ENCODE results near the gene CDK5R2. TPM values are rescaled to one million over a fixed set of nuclear protein-coding genes. Genes with fewer than 3 reads are reported as not detected.

Gene CDK5R2
- total and polyA plus RNA-seq, 2 donors (not counting 1 experiment from before 2014, with no cell fraction given), result 0.05 to 0.17 TPM

DNA sequence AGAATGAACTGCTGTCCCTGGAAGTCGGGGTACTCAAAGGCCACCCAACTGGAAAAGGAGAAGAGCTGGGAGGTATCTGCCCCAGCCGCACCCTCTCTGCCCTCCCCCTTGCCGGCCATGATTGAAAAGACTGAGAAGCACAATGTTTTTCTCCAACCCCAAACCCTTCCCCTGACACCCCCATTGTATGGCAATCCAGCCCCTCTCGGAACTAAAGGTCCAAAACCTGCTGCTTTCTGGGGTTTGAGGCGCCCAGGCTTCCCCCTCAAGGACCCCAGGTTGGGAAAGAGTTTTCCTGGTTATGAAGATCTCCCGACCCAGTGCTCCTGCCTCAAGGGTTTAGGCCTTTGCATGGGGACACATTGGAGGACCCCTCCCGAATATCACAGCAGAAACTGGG, 32.7 kb downstream of the CDK5R2 start:
- Histone ChIP-seq H3K27ac (ENCODE audit: insufficient read depth, low read length) (no peak overlapping the region), H3K4me2 (ENCODE audit: extremely low read depth, insufficient read depth, low read length) (no peak overlapping the region), H3K4me3 (replicated peaks in 1 of 4; ENCODE audit: control extremely low read depth in 1 of 4, insufficient read depth in 1 of 4, low read depth in 3 of 4, low read length in 4 of 4) (no peak overlapping the region), H3K79me2 (ENCODE audit: control insufficient read depth, insufficient read depth, low read length) (no peaks in the 10 kb centered on the region), H3K4me1 (ENCODE audit: control insufficient read depth, extremely low read depth, insufficient read depth, low read length) (no peaks in the 10 kb centered on the region), H4K20me1 (ENCODE audit: control insufficient read depth, extremely low read depth, insufficient read depth, low read length) (no peaks in the 10 kb centered on the region), H3K9me3 (ENCODE audit: control insufficient read depth, insufficient read depth, low read depth, low read length) (no peaks in the 10 kb centered on the region), H3K36me3 (ENCODE audit: control insufficient read depth, insufficient read depth, low read length) (no peaks in the 10 kb centered on the region), H2AFZ (ENCODE audit: low read length) (no peak overlapping the region), H3K27me3 (ENCODE audit: control insufficient read depth, insufficient read depth, low read length) (peaks cover 72% of the 10 kb centered on the region), H3K9ac (ENCODE audit: insufficient read depth, low read length) (no peak overlapping the region)
- DNase-seq (ENCODE audit: low read depth in 2 of 2), result no peak
- TF ChIP-seq, protein P1, sequence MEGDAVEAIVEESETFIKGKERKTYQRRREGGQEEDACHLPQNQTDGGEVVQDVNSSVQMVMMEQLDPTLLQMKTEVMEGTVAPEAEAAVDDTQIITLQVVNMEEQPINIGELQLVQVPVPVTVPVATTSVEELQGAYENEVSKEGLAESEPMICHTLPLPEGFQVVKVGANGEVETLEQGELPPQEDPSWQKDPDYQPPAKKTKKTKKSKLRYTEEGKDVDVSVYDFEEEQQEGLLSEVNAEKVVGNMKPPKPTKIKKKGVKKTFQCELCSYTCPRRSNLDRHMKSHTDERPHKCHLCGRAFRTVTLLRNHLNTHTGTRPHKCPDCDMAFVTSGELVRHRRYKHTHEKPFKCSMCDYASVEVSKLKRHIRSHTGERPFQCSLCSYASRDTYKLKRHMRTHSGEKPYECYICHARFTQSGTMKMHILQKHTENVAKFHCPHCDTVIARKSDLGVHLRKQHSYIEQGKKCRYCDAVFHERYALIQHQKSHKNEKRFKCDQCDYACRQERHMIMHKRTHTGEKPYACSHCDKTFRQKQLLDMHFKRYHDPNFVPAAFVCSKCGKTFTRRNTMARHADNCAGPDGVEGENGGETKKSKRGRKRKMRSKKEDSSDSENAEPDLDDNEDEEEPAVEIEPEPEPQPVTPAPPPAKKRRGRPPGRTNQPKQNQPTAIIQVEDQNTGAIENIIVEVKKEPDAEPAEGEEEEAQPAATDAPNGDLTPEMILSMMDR (conservative IDR thresholded peaks at IDR 0.05 in 1 of 2, IDR thresholded peaks at IDR 0.05 in 1 of 2; ENCODE audit: low read depth in 1 of 2, low read length in 2 of 2), result no peak
- no peak for TF ChIP-seq EZH2 (IDR thresholded peaks at IDR 0.05; ENCODE audit: low read length, missing control alignments)

DNA sequence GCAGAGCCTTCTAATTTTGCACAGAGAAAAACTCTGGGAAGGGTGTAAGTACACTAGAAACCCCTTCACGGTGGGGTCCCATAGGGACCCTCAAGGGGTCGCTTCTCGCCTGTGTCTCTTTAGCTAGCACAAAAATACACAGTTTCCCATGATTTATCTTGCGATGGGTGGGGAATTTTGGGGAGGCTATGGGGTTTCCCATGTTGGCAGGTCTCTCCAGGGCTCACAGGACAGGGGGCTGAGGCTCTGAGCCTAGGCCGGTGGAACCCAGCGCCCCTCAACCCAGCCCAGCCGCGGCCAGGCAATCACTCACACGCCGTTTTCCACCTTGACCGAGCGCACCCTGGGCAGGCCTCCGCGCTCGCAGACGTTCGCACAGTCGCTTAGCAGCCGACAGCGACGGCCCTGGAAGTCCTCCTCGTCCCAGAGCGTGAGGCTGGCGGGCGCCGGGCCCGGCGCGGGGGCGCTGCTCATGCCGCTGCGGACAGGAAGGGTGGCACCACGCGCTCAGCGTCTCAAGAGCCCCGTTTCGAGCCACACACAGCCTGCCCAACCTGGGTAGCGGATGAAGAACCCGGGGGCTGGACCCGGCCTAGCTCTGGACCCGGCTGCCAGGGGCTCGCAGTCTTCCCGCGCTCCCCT, 33.4 kb downstream of the CDK5R2 start:
- no peak overlapping the region for H3K9ac ChIP-seq (ENCODE audit: insufficient read depth, low read length)
- no peaks in the 10 kb centered on the region for H3K9me3 ChIP-seq (ENCODE audit: control insufficient read depth, insufficient read depth, low read depth, low read length)
- peak; percentile 83 for TF ChIP-seq EZH2 (IDR thresholded peaks at IDR 0.05; ENCODE audit: low read length, missing control alignments)
- TF ChIP-seq, protein P1 (conservative IDR thresholded peaks at IDR 0.05 in 1 of 2, IDR thresholded peaks at IDR 0.05 in 1 of 2; ENCODE audit: low read depth in 1 of 2, low read length in 2 of 2), result no peak
- H3K4me3 ChIP-seq (replicated peaks in 1 of 4; ENCODE audit: control extremely low read depth in 1 of 4, insufficient read depth in 1 of 4, low read depth in 3 of 4, low read length in 4 of 4), result peak overlapping the region in 1 of 4 experiments; percentile 41
- H4K20me1 ChIP-seq (ENCODE audit: control insufficient read depth, extremely low read depth, insufficient read depth, low read length), result no peaks in the 10 kb centered on the region
- H3K27ac ChIP-seq (ENCODE audit: insufficient read depth, low read length), result no peak overlapping the region
- no peak for DNase-seq (ENCODE audit: low read depth in 2 of 2)
- peaks cover 71% of the 10 kb centered on the region for H3K27me3 ChIP-seq (ENCODE audit: control insufficient read depth, insufficient read depth, low read length)
- H3K4me1 ChIP-seq (ENCODE audit: control insufficient read depth, extremely low read depth, insufficient read depth, low read length), result no peaks in the 10 kb centered on the region
- no peaks in the 10 kb centered on the region for H3K79me2 ChIP-seq (ENCODE audit: control insufficient read depth, insufficient read depth, low read length)
- H2AFZ ChIP-seq (ENCODE audit: low read length), result no peak overlapping the region
- H3K36me3 ChIP-seq (ENCODE audit: control insufficient read depth, insufficient read depth, low read length), result no peaks in the 10 kb centered on the region
- no peak overlapping the region for H3K4me2 ChIP-seq (ENCODE audit: extremely low read depth, insufficient read depth, low read length)

DNA sequence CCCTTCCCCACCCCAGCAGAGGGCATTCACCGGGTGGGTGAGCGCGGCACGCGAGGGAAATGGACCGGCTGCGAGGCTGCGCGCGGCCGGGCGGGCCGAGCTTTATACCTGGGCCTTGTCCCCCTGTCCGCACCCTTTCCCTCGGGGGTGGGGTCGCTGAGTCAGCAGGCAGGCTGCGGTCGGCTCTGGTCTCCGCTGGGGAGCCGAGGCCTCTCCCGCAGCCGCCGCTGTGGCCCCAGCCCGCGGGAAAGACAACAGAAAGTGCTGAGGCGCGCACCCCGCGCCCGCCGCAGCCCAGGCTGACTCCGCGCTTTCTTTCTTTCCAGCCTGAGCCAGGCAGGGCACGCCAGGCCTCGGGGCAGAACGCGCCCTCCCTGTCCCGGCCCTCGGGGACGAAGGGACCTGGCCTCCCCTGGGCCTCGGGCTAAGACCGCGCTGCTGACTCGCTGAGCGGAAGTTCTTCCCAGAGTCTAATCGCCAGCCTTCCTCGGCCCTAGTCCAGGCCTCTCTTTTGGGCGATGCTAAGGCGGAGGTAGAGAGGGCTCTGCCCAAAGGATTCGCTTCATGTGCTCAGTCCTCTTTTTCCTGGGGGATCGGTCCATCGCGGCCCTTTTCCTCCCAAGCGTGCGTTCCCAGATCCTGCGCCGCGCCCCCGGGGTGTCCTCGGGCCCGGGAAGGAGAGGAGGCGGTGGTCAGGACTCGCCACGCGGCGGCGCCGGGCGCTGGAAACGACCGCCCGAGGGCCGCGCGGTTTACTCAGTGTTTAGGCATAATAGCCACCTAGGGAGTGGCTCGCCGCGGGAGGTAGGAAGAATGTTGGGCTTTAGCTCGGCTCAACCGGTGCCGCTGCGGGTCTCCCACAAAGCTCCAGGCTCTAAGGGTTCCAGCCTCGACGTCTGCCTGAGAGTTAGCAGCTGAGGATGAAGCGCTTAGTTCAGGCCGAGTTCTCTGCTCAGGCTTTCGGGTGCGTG, 34.2 kb downstream of the CDK5R2 start, which contains the start of gene CRYBA2:
Gene CRYBA2, minus strand, starts transcription at position 78 of the 971 bp plus-strand sequence. CDS start 246 bp downstream, outside the sequence.
- Histone ChIP-seq H3K4me3 (replicated peaks in 1 of 4; ENCODE audit: control extremely low read depth in 1 of 4, insufficient read depth in 1 of 4, low read depth in 3 of 4, low read length in 4 of 4) (peak within 1 kb of the TSS in 3 of 4 experiments; percentile 3 to 41 (median 19)), H3K79me2 (ENCODE audit: control insufficient read depth, insufficient read depth, low read length) (no peaks in the 10 kb centered on the region), H3K9me3 (ENCODE audit: control insufficient read depth, insufficient read depth, low read depth, low read length) (no peaks in the 10 kb centered on the region), H2AFZ (ENCODE audit: low read length) (no peak within 1 kb of the TSS), H4K20me1 (ENCODE audit: control insufficient read depth, extremely low read depth, insufficient read depth, low read length) (no peaks in the 10 kb centered on the region), H3K4me2 (ENCODE audit: extremely low read depth, insufficient read depth, low read length) (peak within 1 kb of the TSS; percentile 64), H3K9ac (ENCODE audit: insufficient read depth, low read length) (no peak within 1 kb of the TSS), H3K36me3 (ENCODE audit: control insufficient read depth, insufficient read depth, low read length) (no peaks in the 10 kb centered on the region), H3K27me3 (ENCODE audit: control insufficient read depth, insufficient read depth, low read length) (peaks cover 67% of the 10 kb centered on the region), H3K27ac (ENCODE audit: insufficient read depth, low read length) (no peak within 1 kb of the TSS), H3K4me1 (ENCODE audit: control insufficient read depth, extremely low read depth, insufficient read depth, low read length) (no peaks in the 10 kb centered on the region)
- TF ChIP-seq EZH2 (IDR thresholded peaks at IDR 0.05; ENCODE audit: low read length, missing control alignments), result peak; percentile 92
- TF ChIP-seq, protein P1 (conservative IDR thresholded peaks at IDR 0.05 in 1 of 2, IDR thresholded peaks at IDR 0.05 in 1 of 2; ENCODE audit: low read depth in 1 of 2, low read length in 2 of 2), result no peak
- peak in 1 of 2 donors; percentile 20 for DNase-seq (ENCODE audit: low read depth in 2 of 2)

Measured in fibroblast of lung (primary cell).